GM21717 (cell line): ENCODE data around the gene RPL21.
"Not testable (repeated sequence)": the region's sequence is repeated elsewhere in the genome, so short reads cannot be mapped to it uniquely, and the experiment has no call there.

Experiments
- ATAC-seq: cut with Tn5 transposase; IDR thresholded peaks from one replicate; pipeline ENCODE4 v1.9.1; 2021; ENCODE audit warnings: mild to moderate bottlenecking, moderate library complexity; ENCODE audit not compliant: unreplicated experiment

The RPL21 gene

GRCh38 chr13:27283906-27284493 is 32.6 kb downstream of the RPL21 start:
- no peak for ATAC-seq

GRCh38 chr13:27288392-27288791 is 37.0 kb downstream of the RPL21 start:
- no peak for ATAC-seq

- no peak for ATAC-seq
Observed at GRCh38 chr13:27289011-27289665, 37.8 kb downstream of the RPL21 start.

- ATAC-seq, result no peak
Observed at GRCh38 chr13:27290715-27291114, 39.4 kb downstream of the RPL21 start.

GRCh38 chr13:27291967-27292366 is 40.6 kb downstream of the RPL21 start:
- not testable (repeated sequence) for ATAC-seq

- ATAC-seq, result no peak
Observed at GRCh38 chr13:27293076-27293691, 41.8 kb downstream of the RPL21 start.

- no peak for ATAC-seq
Observed at GRCh38 chr13:27293873-27294515, 42.6 kb downstream of the RPL21 start.

- ATAC-seq, result no peak
Observed at GRCh38 chr13:27295096-27295495, 43.7 kb downstream of the RPL21 start.

- no peak for ATAC-seq
Observed at GRCh38 chr13:27295660-27296059, 44.3 kb downstream of the RPL21 start.

GRCh38 chr13:27296496-27296895 is 45.1 kb downstream of the RPL21 start:
- no peak for ATAC-seq

GRCh38 chr13:27298849-27299248 is 47.5 kb downstream of the RPL21 start:
- ATAC-seq, result no peak

- not testable (repeated sequence) for ATAC-seq
Observed at GRCh38 chr13:27300406-27300805, 49.0 kb downstream of the RPL21 start.

GRCh38 chr13:27300941-27301586 is 49.7 kb downstream of the RPL21 start:
- no peak for ATAC-seq

GRCh38 chr13:27302643-27303262 is 51.4 kb downstream of the RPL21 start:
- no peak for ATAC-seq

- no peak for ATAC-seq
Observed at GRCh38 chr13:27304099-27304498, 52.7 kb downstream of the RPL21 start.

- ATAC-seq, result no peak
Observed at GRCh38 chr13:27304611-27305010, 53.3 kb downstream of the RPL21 start.
